ENCODE measurements around the gene LZIC. TPM values are rescaled to one million over a fixed set of nuclear protein-coding genes. Genes with fewer than 3 reads are reported as not detected.

LZIC gene
- total and polyA plus RNA-seq, 2 donors (not counting 1 experiment from before 2014, with no cell fraction given): 26.9 to 33.5 TPM

GRCh38 chr1:9989773-9990172 lies 46.6 kb upstream of the LZIC start:
- no peak for DNase-seq (ENCODE audit: low read depth in 2 of 2)
- no peaks in the 10 kb centered on the region for H3K4me1 ChIP-seq (ENCODE audit: control insufficient read depth, extremely low read depth, insufficient read depth, low read length)
- no peaks in the 10 kb centered on the region for H4K20me1 ChIP-seq (ENCODE audit: control insufficient read depth, extremely low read depth, insufficient read depth, low read length)
- H3K9ac ChIP-seq (ENCODE audit: insufficient read depth, low read length): no peak overlapping the region
- no peaks in the 10 kb centered on the region for H3K36me3 ChIP-seq (ENCODE audit: control insufficient read depth, insufficient read depth, low read length)
- H2AFZ ChIP-seq (ENCODE audit: low read length): no peak overlapping the region
- no peak overlapping the region for H3K4me2 ChIP-seq (ENCODE audit: extremely low read depth, insufficient read depth, low read length)
- no peaks in the 10 kb centered on the region for H3K79me2 ChIP-seq (ENCODE audit: control insufficient read depth, insufficient read depth, low read length)
- no peaks in the 10 kb centered on the region for H3K9me3 ChIP-seq (ENCODE audit: control insufficient read depth, insufficient read depth, low read depth, low read length)
- H3K27ac ChIP-seq (ENCODE audit: insufficient read depth, low read length): no peak overlapping the region
- H3K27me3 ChIP-seq (ENCODE audit: control insufficient read depth, insufficient read depth, low read length): no peaks in the 10 kb centered on the region
- TF ChIP-seq CTCF (conservative IDR thresholded peaks at IDR 0.05 in 1 of 2, IDR thresholded peaks at IDR 0.05 in 1 of 2; ENCODE audit: low read depth in 1 of 2, low read length in 2 of 2): no peak
- no peak for TF ChIP-seq EZH2 (IDR thresholded peaks at IDR 0.05; ENCODE audit: low read length, missing control alignments)
- no peak overlapping the region for H3K4me3 ChIP-seq (replicated peaks in 1 of 4; ENCODE audit: control extremely low read depth in 1 of 4, insufficient read depth in 1 of 4, low read depth in 3 of 4, low read length in 4 of 4)

GRCh38 chr1:9985001-9985400 lies 41.8 kb upstream of the LZIC start:
- Histone ChIP-seq H3K9ac (ENCODE audit: insufficient read depth, low read length) (no peak overlapping the region), H3K79me2 (ENCODE audit: control insufficient read depth, insufficient read depth, low read length) (no peaks in the 10 kb centered on the region), H4K20me1 (ENCODE audit: control insufficient read depth, extremely low read depth, insufficient read depth, low read length) (no peaks in the 10 kb centered on the region), H3K9me3 (ENCODE audit: control insufficient read depth, insufficient read depth, low read depth, low read length) (no peaks in the 10 kb centered on the region), H3K27me3 (ENCODE audit: control insufficient read depth, insufficient read depth, low read length) (no peaks in the 10 kb centered on the region), H3K36me3 (ENCODE audit: control insufficient read depth, insufficient read depth, low read length) (no peaks in the 10 kb centered on the region), H3K4me3 (replicated peaks in 1 of 4; ENCODE audit: control extremely low read depth in 1 of 4, insufficient read depth in 1 of 4, low read depth in 3 of 4, low read length in 4 of 4) (no peak overlapping the region), H3K27ac (ENCODE audit: insufficient read depth, low read length) (no peak overlapping the region), H3K4me1 (ENCODE audit: control insufficient read depth, extremely low read depth, insufficient read depth, low read length) (no peaks in the 10 kb centered on the region), H2AFZ (ENCODE audit: low read length) (no peak overlapping the region), H3K4me2 (ENCODE audit: extremely low read depth, insufficient read depth, low read length) (no peak overlapping the region)
- peak in 1 of 2 donors; percentile 12 for DNase-seq (ENCODE audit: low read depth in 2 of 2)
- TF ChIP-seq CTCF (conservative IDR thresholded peaks at IDR 0.05 in 1 of 2, IDR thresholded peaks at IDR 0.05 in 1 of 2; ENCODE audit: low read depth in 1 of 2, low read length in 2 of 2) (no peak), EZH2 (IDR thresholded peaks at IDR 0.05; ENCODE audit: low read length, missing control alignments) (no peak)

- Histone ChIP-seq H3K4me3 (replicated peaks in 1 of 4; ENCODE audit: control extremely low read depth in 1 of 4, insufficient read depth in 1 of 4, low read depth in 3 of 4, low read length in 4 of 4) (no peak overlapping the region), H3K9ac (ENCODE audit: insufficient read depth, low read length) (no peak overlapping the region), H3K36me3 (ENCODE audit: control insufficient read depth, insufficient read depth, low read length) (no peaks in the 10 kb centered on the region), H3K79me2 (ENCODE audit: control insufficient read depth, insufficient read depth, low read length) (no peaks in the 10 kb centered on the region), H3K4me2 (ENCODE audit: extremely low read depth, insufficient read depth, low read length) (no peak overlapping the region), H3K9me3 (ENCODE audit: control insufficient read depth, insufficient read depth, low read depth, low read length) (no peaks in the 10 kb centered on the region), H4K20me1 (ENCODE audit: control insufficient read depth, extremely low read depth, insufficient read depth, low read length) (no peaks in the 10 kb centered on the region), H2AFZ (ENCODE audit: low read length) (no peak overlapping the region), H3K27me3 (ENCODE audit: control insufficient read depth, insufficient read depth, low read length) (no peaks in the 10 kb centered on the region), H3K4me1 (ENCODE audit: control insufficient read depth, extremely low read depth, insufficient read depth, low read length) (no peaks in the 10 kb centered on the region), H3K27ac (ENCODE audit: insufficient read depth, low read length) (no peak overlapping the region)
- TF ChIP-seq EZH2 (IDR thresholded peaks at IDR 0.05; ENCODE audit: low read length, missing control alignments) (no peak), CTCF (conservative IDR thresholded peaks at IDR 0.05 in 1 of 2, IDR thresholded peaks at IDR 0.05 in 1 of 2; ENCODE audit: low read depth in 1 of 2, low read length in 2 of 2) (no peak)
- no peak for DNase-seq (ENCODE audit: low read depth in 2 of 2)
Measured at GRCh38 chr1:9984253-9984652, 41.1 kb upstream of the LZIC start.
